B cell (primary cell): ENCODE data around the gene OR7G1.

ENCODE experiments used
- CTCF ChIP-seq: fragments of 200-600 bp; IDR thresholded peaks from one replicate; pipeline ENCODE4 v1.8.0; 2022; ENCODE audit warnings: antibody characterized with exemption, mild to moderate bottlenecking
- EZH2 ChIP-seq: IDR thresholded peaks from 2 replicates; pipeline ENCODE4 v1.6.1; 2012; ENCODE audit warnings: borderline replicate concordance, low read depth, mild to moderate bottlenecking, moderate library complexity, low read length; ENCODE audit not compliant: insufficient read depth, poor library complexity, severe bottlenecking

GRCh38 chr19:9073806-9074205, 41.8 kb downstream of the OR7G1 start:
- no peak for TF ChIP-seq CTCF
- no peak for TF ChIP-seq EZH2
